PC-9 (cell line): ENCODE results near the gene PRPF38B. TPM values are rescaled to one million over a fixed set of nuclear protein-coding genes. Genes with fewer than 3 reads are reported as not detected.
A peak's percentile ranks its signal among the peaks of the same experiment; 100 is the strongest.

ENCODE experiments used
- Bru-seq: library from RNA; stranded (reverse); fragments of 400-500 nt; gene quantifications from one replicate; lab custom pipeline; 2021; lab: Mats Ljungman, UMichigan
- BruChase-seq, 2 experiments: library from RNA; stranded (reverse); fragments of 400-500 nt; gene quantifications; one replicate each; lab custom pipeline; 2021; lab: Mats Ljungman, UMichigan
- BruUV-seq: library from RNA; stranded (reverse); fragments of 400-500 nt; replicated peaks from 2 replicates; lab custom pipeline; 2021; lab: Mats Ljungman, UMichigan
- CTCF ChIA-PET: fragments of 300-600 bp; sonication (Branson Sonifier 250); formaldehyde crosslinking; loops from one replicate; lab custom pipeline; 2022; ENCODE audit warnings: antibody characterized with exemption; lab: Charles Lee
- POLR2A ChIA-PET: fragments of 300-600 bp; sonication (Branson Sonifier 250); formaldehyde crosslinking; loops from one replicate; lab custom pipeline; 2022; ENCODE audit warnings: antibody characterized with exemption; ENCODE audit not compliant: unreplicated experiment; lab: Charles Lee
- DNase-seq, 2 experiments: peaks; one replicate each; pipeline versions ENCODE4 v3.0.0 to v3.0.0-alpha.2; 2015 to 2022; ENCODE audit warnings: mixed read lengths in 1 of 2
- H2AFZ ChIP-seq: fragments of 200-600 bp; sonication (generic); 2 replicates; pipeline ENCODE4 v1.8.1; 2017; ENCODE audit warnings: antibody characterized with exemption
- H3F3A ChIP-seq: fragments of 200-600 bp; sonication (generic); 2 replicates; pipeline ENCODE4 v1.8.1; 2017; ENCODE audit warnings: antibody characterized with exemption, mild to moderate bottlenecking, low read depth; ENCODE audit not compliant: insufficient read depth
- H3K27ac ChIP-seq: fragments of 200-600 bp; sonication (generic); 2 replicates; pipeline ENCODE4 v1.6.1; 2016; ENCODE audit warnings: mixed run types
- H3K27me3 ChIP-seq: fragments of 200-600 bp; sonication (generic); 2 replicates; pipeline ENCODE4 v1.6.1; 2016; ENCODE audit warnings: low read depth, mixed run types; ENCODE audit not compliant: insufficient read depth
- H3K36me3 ChIP-seq: fragments of 200-600 bp; sonication (generic); 2 replicates; pipeline ENCODE4 v1.6.1; 2016; ENCODE audit warnings: low read depth, mixed run types
- H3K4me1 ChIP-seq: fragments of 200-600 bp; sonication (generic); replicated peaks from 2 replicates; pipeline ENCODE4 v1.6.1; 2016; ENCODE audit warnings: mixed run types; ENCODE audit not compliant: insufficient read depth
- H3K4me2 ChIP-seq: fragments of 200-600 bp; sonication (generic); 2 replicates; pipeline ENCODE4 v1.6.1; 2017; ENCODE audit warnings: mixed run types
- H3K4me3 ChIP-seq: fragments of 200-600 bp; sonication (generic); 2 replicates; pipeline ENCODE4 v1.6.1; 2016; ENCODE audit warnings: mixed run types
- H3K79me2 ChIP-seq: fragments of 200-600 bp; sonication (generic); 2 replicates; pipeline ENCODE4 v1.6.1; 2017; ENCODE audit warnings: low read depth, mixed run types
- H3K9me2 ChIP-seq: fragments of 200-600 bp; sonication (generic); 2 replicates; pipeline ENCODE4 v1.8.1; 2017; ENCODE audit warnings: mild to moderate bottlenecking; ENCODE audit not compliant: insufficient read depth
- H3K9me3 ChIP-seq: fragments of 200-600 bp; sonication (generic); 2 replicates; pipeline ENCODE4 v1.8.1; 2016; ENCODE audit warnings: low read depth; ENCODE audit not compliant: insufficient read depth
- H4K20me1 ChIP-seq: fragments of 200-600 bp; sonication (generic); 2 replicates; pipeline ENCODE4 v1.8.1; 2017; ENCODE audit not compliant: insufficient read depth
- CTCF ChIP-seq: fragments of 200-600 bp; sonication (generic); conservative IDR thresholded peaks from 2 replicates; pipeline ENCODE4 v1.6.1; 2017; ENCODE audit warnings: mixed run types, antibody characterized with exemption, mild to moderate bottlenecking, moderate library complexity
- EZH2 ChIP-seq: fragments of 200-600 bp; sonication (generic); IDR thresholded peaks from 2 replicates; pipeline ENCODE4 v1.8.0; 2017; ENCODE audit warnings: antibody characterized with exemption, low read depth
- intact Hi-C: fragments of 100-400 bp; cut with micrococcal nuclease; formaldehyde crosslinking; loops from one replicate; pipeline ENCODE4 v1.10.0; 2022; ENCODE audit not compliant: unreplicated experiment
- long read RNA-seq: library from polyadenylated mRNA; stranded (forward); transcript quantifications from one replicate; pipeline ENCODE4 v2.0.0, GENCODE V29; 2022
- total RNA-seq: library from RNA; stranded (reverse); gene quantifications from 2 replicates; pipeline ENCODE4 v1.2.3, GENCODE V29; 2021

The PRPF38B gene
- total RNA-seq (38.0 and 48.9 TPM in 2 replicates), Bru-seq, nascent RNA (percentile 99 among the genes with signal in this experiment), BruChase-seq, experiment 1, labeled RNA remaining after a 2-hour chase (percentile 98 among the genes with signal in this experiment), BruChase-seq, experiment 2, labeled RNA remaining after a 6-hour chase (percentile 97 among the genes with signal in this experiment)
- long read RNA-seq, transcript PRPF38B-203 (6 exons, 3,693 nt): major isoform, 22 of 43 reads
- long read RNA-seq, partial matches to known transcripts: 14 of 43 reads
- long read RNA-seq, other reads (novel, unspliced or antisense): 5 of 43 reads

GRCh38 chr1:108691942-108692723 lies at the start of gene PRPF38B:
TSS of gene PRPF38B (plus strand) at chr1:108692310. CDS start at chr1:108692592, 282 bp downstream.
- H3K4me2 ChIP-seq: peak within 1 kb of the TSS; percentile 86
- no peaks in the 10 kb centered on the region for H3K27me3 ChIP-seq
- peak within 1 kb of the TSS; percentile 91 for H2AFZ ChIP-seq
- intact Hi-C loops: loop anchor here (1.0 to 10.0 kb wide), 2 partner anchors 54 to 203 kb away; partner anchors contain the start of gene STXBP3
- H4K20me1 ChIP-seq: peaks cover 42% of the 10 kb centered on the region
- no peaks in the 10 kb centered on the region for H3K9me3 ChIP-seq
- peak within 1 kb of the TSS; percentile 79 for H3K27ac ChIP-seq
- ChIA-PET CTCF (interaction anchor here (0.5 kb wide), 1 partner anchor 872 kb away, joined by 3 read pairs; no protein-coding TSS in a partner anchor), POLR2A (interaction anchor here (0.5 to 1.5 kb wide), 10 partner anchors 18 to 910 kb away, joined by 3 to 10 read pairs (median 4); partner anchors contain the start of gene HENMT1)
- BruUV-seq: TSS peak; percentile 34
- peak; percentile 89 to 90 for DNase-seq
- no peaks in the 10 kb centered on the region for H3K9me2 ChIP-seq
- H3K36me3 ChIP-seq: peaks cover 38% of the 10 kb centered on the region
- H3K79me2 ChIP-seq: peaks cover 64% of the 10 kb centered on the region
- H3F3A ChIP-seq: peaks cover 29% of the 10 kb centered on the region
- no peak for TF ChIP-seq CTCF
- no peak for TF ChIP-seq EZH2
- peaks cover 25% of the 10 kb centered on the region for H3K4me1 ChIP-seq
- H3K4me3 ChIP-seq: peak within 1 kb of the TSS; percentile 93

GRCh38 chr1:108643492-108644335 lies 48.4 kb upstream of the PRPF38B start:
- no peak overlapping the region for H3K4me3 ChIP-seq
- H2AFZ ChIP-seq: no peak overlapping the region
- intact Hi-C loops: loop anchor here (1.0 to 10.0 kb wide), 3 partner anchors 131 to 861 kb away; no protein-coding TSS in a partner anchor
- CTCF ChIA-PET: interaction anchor here (0.5 to 1.1 kb wide), 7 partner anchors 45 to 861 kb away, joined by 3 to 9 read pairs (median 3); no protein-coding TSS in a partner anchor
- no peaks in the 10 kb centered on the region for H3K9me3 ChIP-seq
- peaks cover 11% of the 10 kb centered on the region for H3K4me1 ChIP-seq
- H3K27ac ChIP-seq: no peak overlapping the region
- no peaks in the 10 kb centered on the region for H3K36me3 ChIP-seq
- DNase-seq: peak; percentile 23 to 69
- H3K79me2 ChIP-seq: no peaks in the 10 kb centered on the region
- TF ChIP-seq CTCF: peak; percentile 82
- no peak for TF ChIP-seq EZH2
- H3F3A ChIP-seq: no peaks in the 10 kb centered on the region; the same call in 1 of the 2 replicates
- no peaks in the 10 kb centered on the region for H4K20me1 ChIP-seq
- POLR2A ChIA-PET: interaction anchor here (0.6 kb wide), 1 partner anchor 1376 kb away, joined by 7 read pairs; no protein-coding TSS in a partner anchor
- no peaks in the 10 kb centered on the region for H3K9me2 ChIP-seq
- H3K27me3 ChIP-seq: no peaks in the 10 kb centered on the region
- no TSS peak for BruUV-seq
- H3K4me2 ChIP-seq: no peak overlapping the region
